Ishikawa (cell line): ENCODE measurements around the gene MARCHF10.

Experiments
- CEBPB ChIP-seq: IDR thresholded peaks from 2 replicates; pipeline ENCODE4 v1.6.1; 2012
- CREB1 ChIP-seq: IDR thresholded peaks from 2 replicates; pipeline ENCODE4 v1.6.1; 2012; ENCODE audit warnings: low read depth
- EGR1 ChIP-seq: IDR thresholded peaks from 2 replicates; pipeline ENCODE4 v1.6.1; 2012
- EP300 ChIP-seq: IDR thresholded peaks from 2 replicates; pipeline ENCODE4 v1.6.1; 2012; ENCODE audit warnings: borderline replicate concordance
- FOXM1 ChIP-seq: IDR thresholded peaks from 2 replicates; pipeline ENCODE4 v1.6.1; 2012; ENCODE audit warnings: low read depth, borderline replicate concordance
- NFIC ChIP-seq: IDR thresholded peaks from 2 replicates; pipeline ENCODE4 v1.6.1; 2012
- RAD21 ChIP-seq: IDR thresholded peaks from 2 replicates; pipeline ENCODE4 v1.6.1; 2012; ENCODE audit warnings: low read depth
- REST ChIP-seq: IDR thresholded peaks from 2 replicates; pipeline ENCODE4 v1.6.1; 2012; ENCODE audit warnings: low read depth, mild to moderate bottlenecking
- TAF1 ChIP-seq: IDR thresholded peaks from 2 replicates; pipeline ENCODE4 v1.6.1; 2012; ENCODE audit warnings: low read depth, mild to moderate bottlenecking
- TCF12 ChIP-seq: IDR thresholded peaks from 2 replicates; pipeline ENCODE4 v1.6.1; 2012; ENCODE audit warnings: low read depth
- TEAD4 ChIP-seq: IDR thresholded peaks from 2 replicates; pipeline ENCODE4 v1.6.1; 2012
- USF1 ChIP-seq: IDR thresholded peaks from 2 replicates; pipeline ENCODE4 v1.6.1; 2012
- YY1 ChIP-seq: IDR thresholded peaks from 2 replicates; pipeline ENCODE4 v1.6.1; 2012; ENCODE audit warnings: low read depth
- ZBTB7A ChIP-seq: IDR thresholded peaks from 2 replicates; pipeline ENCODE4 v1.6.1; 2012; ENCODE audit warnings: low read depth
- TF ChIP-seq, protein P1 (sequence below): IDR thresholded peaks from 2 replicates; pipeline ENCODE4 v1.6.1; 2012

MARCHF10 gene

DNA sequence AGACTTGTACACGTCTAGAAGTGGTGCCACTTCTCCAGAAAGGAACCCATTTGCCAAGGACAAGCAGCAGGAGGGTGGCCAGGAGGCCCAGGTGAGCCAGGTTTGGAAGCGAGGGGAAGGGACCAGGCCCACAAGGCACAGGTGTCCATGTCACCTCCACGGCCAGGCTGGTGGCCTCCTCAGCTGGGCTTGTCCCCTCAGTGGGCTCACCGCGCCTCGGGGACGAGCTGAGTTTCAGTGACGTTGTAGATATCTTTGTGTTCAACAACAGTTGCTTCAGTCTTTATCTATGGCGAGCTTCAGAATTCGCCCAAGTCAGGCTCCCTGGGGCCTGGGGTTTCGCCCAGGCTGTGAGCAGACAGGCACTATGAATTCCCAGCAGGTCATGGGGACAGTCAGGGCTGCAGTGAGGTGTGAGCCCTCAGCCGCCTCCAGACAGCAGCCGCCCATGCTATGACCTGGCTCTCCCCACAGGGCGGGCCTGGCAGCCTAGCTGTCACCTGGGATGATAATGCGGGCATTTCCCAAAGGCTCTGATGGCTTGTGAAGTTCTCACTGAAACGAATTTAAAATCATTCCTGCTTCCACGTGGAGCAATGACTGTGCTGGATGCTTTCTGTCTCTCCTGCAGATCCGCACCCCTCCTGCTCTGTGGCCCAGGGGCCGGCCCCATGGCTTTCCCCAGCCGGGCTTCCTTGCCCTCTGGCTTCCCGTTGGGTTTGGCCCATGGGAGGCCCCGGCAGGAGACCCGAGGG lies 91.1 kb downstream of the MARCHF10 start:
- TF ChIP-seq YY1 (no peak), CREB1 (no peak), TEAD4 (no peak), USF1 (no peak), TCF12 (no peak), FOXM1 (no peak), TAF1 (no peak), EGR1 (no peak), EP300 (no peak), NFIC (no peak)

- TF ChIP-seq EGR1 (no peak), NFIC (no peak), TCF12 (no peak), EP300 (no peak), ZBTB7A (no peak), TAF1 (no peak), FOXM1 (no peak), USF1 (no peak), REST (no peak), RAD21 (no peak), CEBPB (no peak), CREB1 (no peak), YY1 (no peak), TEAD4 (no peak)
- TF ChIP-seq, protein P1, sequence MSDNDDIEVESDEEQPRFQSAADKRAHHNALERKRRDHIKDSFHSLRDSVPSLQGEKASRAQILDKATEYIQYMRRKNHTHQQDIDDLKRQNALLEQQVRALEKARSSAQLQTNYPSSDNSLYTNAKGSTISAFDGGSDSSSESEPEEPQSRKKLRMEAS, result no peak
Observed at GRCh38 chr17:62715882-62716390, 92.2 kb downstream of the MARCHF10 start.

DNA sequence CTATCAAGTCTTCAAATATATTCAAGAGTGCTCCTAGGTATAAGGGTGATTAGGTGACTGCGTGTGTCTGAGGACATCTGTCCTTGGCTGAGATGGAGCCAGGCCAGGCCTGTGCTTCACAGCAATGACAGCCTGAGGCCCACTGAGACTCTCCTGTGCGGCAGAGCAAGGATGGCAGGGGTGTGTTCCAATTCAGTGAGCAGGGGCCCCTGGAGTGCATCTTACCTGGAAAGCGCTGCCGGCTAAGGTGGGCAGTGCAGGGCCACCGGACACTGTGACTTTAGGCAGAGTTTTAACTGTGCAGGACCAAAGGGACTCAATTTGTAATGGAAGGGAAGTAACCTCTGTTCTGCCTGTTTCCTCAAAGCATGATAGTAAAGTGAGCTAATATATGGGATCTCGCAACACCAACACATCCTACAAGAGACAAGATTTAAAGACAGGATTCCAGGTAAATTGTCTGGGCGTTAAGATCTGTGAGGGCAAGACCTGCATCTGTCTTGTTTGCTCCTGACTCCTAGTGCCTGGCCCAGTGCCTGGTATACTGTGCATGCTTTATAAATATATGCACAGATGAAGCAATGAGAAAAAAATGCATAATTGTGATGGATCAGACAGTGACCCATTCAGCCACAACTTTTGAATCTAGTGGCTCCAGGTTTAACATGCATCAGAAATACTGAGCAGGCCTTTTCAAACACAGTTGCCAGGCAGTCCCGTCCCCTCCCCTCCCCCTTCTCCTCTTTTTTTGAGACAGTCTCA lies 93.9 kb downstream of the MARCHF10 start:
- TF ChIP-seq RAD21 (no peak), TEAD4 (no peak), YY1 (no peak), EP300 (no peak), TCF12 (no peak), NFIC (no peak), CEBPB (no peak), TAF1 (no peak), CREB1 (no peak), FOXM1 (no peak), USF1 (no peak), EGR1 (no peak), REST (no peak), ZBTB7A (no peak)
- TF ChIP-seq, protein P1, result no peak

- TF ChIP-seq CREB1 (no peak), EP300 (no peak), USF1 (no peak), TCF12 (no peak), FOXM1 (no peak), CEBPB (no peak), NFIC (no peak), EGR1 (no peak), TEAD4 (no peak), ZBTB7A (no peak), REST (no peak), RAD21 (no peak), TAF1 (no peak), YY1 (no peak)
- TF ChIP-seq, protein P1, result no peak
Observed at GRCh38 chr17:62713086-62713881, 94.8 kb downstream of the MARCHF10 start.
